ENCODE results near the gene POLR2J. TPM values are rescaled to one million over a fixed set of nuclear protein-coding genes. Genes with fewer than 3 reads are reported as not detected.

The POLR2J gene
- total RNA-seq, 1 experiment from 2014 or later: 69.4 TPM

GRCh38 chr7:102433219-102434038 lies 45.3 kb downstream of the POLR2J start, which contains the start of gene ORAI2:
ORAI2 (plus strand) TSS chr7:102433575; CDS start chr7:102438957, 5,382 bp downstream.
- in situ Hi-C loops (cut with HindIII; ENCODE audit: low pct_unique_long_range_greater_than_20kb, low sequenced_read_pairs): no loop called here
- ATAC-seq (peak; percentile 81), DNase-seq (ENCODE audit: low read depth, low spot score) (no peak)
- POLR2A ChIA-PET: no interaction called here
- no peaks in the 10 kb centered on the region for H3K27me3 ChIP-seq (ENCODE audit: control insufficient read depth, insufficient read depth, low read length)
- no TSS peak for BruUV-seq (replicated peaks)
- CTCF ChIA-PET: no interaction called here
- intact Hi-C loops (cut with micrococcal nuclease; ENCODE audit: unreplicated experiment): no loop called here
- peak within 1 kb of the TSS; percentile 90 for H3K27ac ChIP-seq (ENCODE audit: low read length)
- no peaks in the 10 kb centered on the region for H3K36me3 ChIP-seq (ENCODE audit: control insufficient read depth, insufficient read depth, low read length)
- TF ChIP-seq TCF7L2 (IDR thresholded peaks at IDR 0.05; ENCODE audit: low read depth, low read length): no peak
- peak; percentile 15; the same call in 1 of the 2 replicates for TF ChIP-seq SIN3A (IDR thresholded peaks at IDR 0.05; ENCODE audit: borderline replicate concordance, insufficient read depth, low read depth, low read length)
- H3K4me1 ChIP-seq (ENCODE audit: control insufficient read depth, insufficient read depth, low read length): peaks cover 31% of the 10 kb centered on the region
- H3K4me3 ChIP-seq (ENCODE audit: low read depth in 2 of 2, low read length in 2 of 2): peak within 1 kb of the TSS; percentile 69 to 81
- no peaks in the 10 kb centered on the region for H3K9me3 ChIP-seq (ENCODE audit: control insufficient read depth, insufficient read depth, low read depth, low read length)

- ATAC-seq (peak; percentile 41), DNase-seq (ENCODE audit: low read depth, low spot score) (no peak)
- Histone ChIP-seq H3K36me3 (ENCODE audit: control insufficient read depth, insufficient read depth, low read length) (no peaks in the 10 kb centered on the region), H3K27ac (ENCODE audit: low read length) (peak overlapping the region; percentile 90), H3K27me3 (ENCODE audit: control insufficient read depth, insufficient read depth, low read length) (no peaks in the 10 kb centered on the region), H3K4me3 (ENCODE audit: low read depth in 2 of 2, low read length in 2 of 2) (peak overlapping the region; percentile 63 to 69), H3K9me3 (ENCODE audit: control insufficient read depth, insufficient read depth, low read depth, low read length) (no peaks in the 10 kb centered on the region), H3K4me1 (ENCODE audit: control insufficient read depth, insufficient read depth, low read length) (peaks cover 31% of the 10 kb centered on the region)
- TF ChIP-seq CTCF (IDR thresholded peaks at IDR 0.05): no peak
- TF ChIP-seq REST (IDR thresholded peaks at IDR 0.05; ENCODE audit: insufficient read depth in 1 of 2, low read depth in 2 of 2, low read length in 1 of 2): no peak
- TF ChIP-seq TCF7L2 (IDR thresholded peaks at IDR 0.05; ENCODE audit: low read depth, low read length): no peak
- no peak for TF ChIP-seq SIN3A (IDR thresholded peaks at IDR 0.05; ENCODE audit: borderline replicate concordance, insufficient read depth, low read depth, low read length)
- TF ChIP-seq POLR2AphosphoS5 (IDR thresholded peaks at IDR 0.05; ENCODE audit: low read depth, low read length): no peak
- ChIA-PET CTCF (interaction anchor here (1.3 kb wide), 1 partner anchor 17 kb away, joined by 7 read pairs; no protein-coding TSS in a partner anchor), POLR2A (no interaction called here)
- in situ Hi-C loops (cut with HindIII; ENCODE audit: low pct_unique_long_range_greater_than_20kb, low sequenced_read_pairs): no loop called here
- BruUV-seq (replicated peaks): no TSS peak
- intact Hi-C loops (cut with micrococcal nuclease; ENCODE audit: unreplicated experiment): no loop called here
Measured at GRCh38 chr7:102432442-102433218, 46.1 kb downstream of the POLR2J start.

Measured in Panc1 (cell line).